Hindlimb muscle (tissue), 1 donor: Measurements from ENCODE around the gene CD58. TPM values are rescaled to one million over a fixed set of nuclear protein-coding genes. Genes with fewer than 3 reads are reported as not detected.
"Not testable (repeated sequence)": the region's sequence is repeated elsewhere in the genome, so short reads cannot be mapped to it uniquely, and the experiment has no call there.

Experiments
- DNase-seq: peaks from one replicate; pipeline ENCODE4 v3.0.0-alpha.2; 2013
- polyA plus RNA-seq: library from polyadenylated mRNA; unstranded; fragments of 120-200 nt; gene quantifications from one replicate; pipeline ENCODE4 v1.2.1, GENCODE V29; 2013; ENCODE audit not compliant: insufficient read length

CD58 gene, protein sequence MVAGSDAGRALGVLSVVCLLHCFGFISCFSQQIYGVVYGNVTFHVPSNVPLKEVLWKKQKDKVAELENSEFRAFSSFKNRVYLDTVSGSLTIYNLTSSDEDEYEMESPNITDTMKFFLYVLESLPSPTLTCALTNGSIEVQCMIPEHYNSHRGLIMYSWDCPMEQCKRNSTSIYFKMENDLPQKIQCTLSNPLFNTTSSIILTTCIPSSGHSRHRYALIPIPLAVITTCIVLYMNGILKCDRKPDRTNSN
- polyA plus RNA-seq = 9.8 TPM

DNA sequence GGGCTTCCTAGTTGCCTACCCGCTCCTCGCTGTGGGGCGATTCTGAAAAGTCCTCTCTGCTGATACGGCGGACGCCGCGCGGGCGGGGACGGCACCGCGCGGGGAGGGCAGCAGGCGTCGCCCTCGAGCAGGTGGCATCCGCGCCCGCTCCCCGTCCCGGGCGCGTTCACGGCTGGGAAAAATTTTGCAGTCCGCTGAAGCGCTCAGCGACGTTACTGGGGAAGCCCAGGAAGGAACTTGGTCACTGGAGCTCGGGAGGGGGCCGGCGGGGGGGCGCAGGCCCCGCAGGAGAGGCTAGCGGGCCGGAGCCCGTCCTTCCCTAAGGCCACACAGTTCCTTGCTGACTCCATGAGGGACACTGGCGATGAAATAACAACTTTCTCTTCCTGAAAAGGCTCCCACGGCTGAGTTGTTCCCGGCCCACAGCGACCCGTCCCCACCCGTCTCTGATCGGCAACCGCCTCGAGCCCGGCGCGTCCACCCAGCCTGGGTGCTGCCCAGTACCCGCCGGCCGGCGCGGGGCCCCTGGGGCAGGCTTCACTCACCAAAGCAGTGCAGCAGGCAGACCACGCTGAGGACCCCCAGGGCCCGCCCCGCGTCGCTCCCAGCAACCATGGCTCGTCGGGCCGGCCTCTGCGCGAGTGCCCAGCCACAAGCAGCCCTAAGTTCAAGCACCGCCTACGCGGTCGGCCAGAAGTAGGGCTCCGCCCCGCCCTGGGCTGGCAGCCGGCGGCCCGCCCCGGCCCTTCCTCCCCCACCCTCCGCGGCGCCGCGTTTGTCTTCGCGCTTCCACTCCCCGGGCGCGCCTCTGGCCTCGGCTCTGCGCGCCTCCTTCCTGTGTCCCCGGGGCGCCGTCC lies at the start of gene CD58:
Gene CD58, minus strand, starts transcription at position 669 of the 857 bp plus-strand sequence. Its CDS starts 54 bp downstream, at position 615.
- DNase-seq = peak; percentile 86

DNA sequence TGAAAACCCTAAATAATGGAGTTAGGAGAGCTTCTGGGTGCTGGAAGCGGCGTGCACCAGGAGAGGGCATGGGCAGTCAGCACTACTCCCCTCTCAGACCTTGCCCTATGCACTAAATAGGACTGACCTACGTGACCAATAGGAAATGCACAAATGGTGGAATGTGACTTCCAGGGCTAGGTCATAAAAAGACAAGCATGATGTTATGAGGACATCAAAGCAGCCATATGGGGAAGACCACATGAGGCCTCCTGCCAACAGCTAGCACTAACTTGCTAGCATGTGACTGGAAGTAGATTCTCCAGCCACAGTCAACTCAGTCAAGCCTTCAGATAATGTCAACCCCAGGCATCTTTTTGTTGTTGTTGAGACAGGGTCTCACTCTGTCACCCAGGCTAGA lies 49.6 kb upstream of the CD58 start:
- not testable (repeated sequence) for DNase-seq

DNA sequence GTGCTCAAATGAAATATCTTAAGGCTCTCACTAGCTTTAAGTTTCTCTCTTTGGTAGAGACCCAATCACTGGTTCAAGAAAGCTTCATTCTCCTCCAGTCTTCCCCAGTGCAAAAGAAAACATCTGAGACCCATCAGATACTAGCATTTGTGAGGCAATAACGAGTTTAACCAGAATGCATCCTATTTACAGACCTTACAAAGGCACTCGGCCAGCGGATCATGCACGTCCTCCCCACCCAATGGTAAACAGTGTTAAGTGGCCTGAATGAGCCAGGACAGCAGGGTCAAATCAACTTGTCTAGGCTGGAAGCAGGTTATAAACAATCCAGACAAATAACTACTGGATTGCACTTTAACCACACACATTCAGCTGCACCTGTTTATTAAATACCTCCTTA lies 48.3 kb upstream of the CD58 start:
- DNase-seq = not testable (repeated sequence)

DNA sequence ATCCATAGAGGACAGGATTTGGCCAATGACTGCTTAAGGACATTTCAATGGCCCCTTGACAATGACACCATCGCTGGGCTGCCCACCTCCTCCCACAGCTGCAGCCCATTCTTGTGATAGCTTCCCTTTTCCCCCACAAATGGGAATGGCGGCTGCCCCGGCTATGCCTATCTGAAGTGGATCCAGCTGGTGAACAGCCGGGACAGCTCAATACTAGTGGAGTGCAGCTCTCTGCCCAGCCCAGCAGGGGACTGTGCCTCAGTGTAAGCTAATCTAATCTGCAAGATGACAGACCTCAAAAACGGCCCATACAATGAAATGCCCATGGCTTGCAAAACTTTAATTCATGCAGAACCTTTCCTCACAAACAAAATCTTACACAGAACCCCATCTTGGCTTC lies 47.0 kb upstream of the CD58 start:
- not testable (repeated sequence) for DNase-seq

DNA sequence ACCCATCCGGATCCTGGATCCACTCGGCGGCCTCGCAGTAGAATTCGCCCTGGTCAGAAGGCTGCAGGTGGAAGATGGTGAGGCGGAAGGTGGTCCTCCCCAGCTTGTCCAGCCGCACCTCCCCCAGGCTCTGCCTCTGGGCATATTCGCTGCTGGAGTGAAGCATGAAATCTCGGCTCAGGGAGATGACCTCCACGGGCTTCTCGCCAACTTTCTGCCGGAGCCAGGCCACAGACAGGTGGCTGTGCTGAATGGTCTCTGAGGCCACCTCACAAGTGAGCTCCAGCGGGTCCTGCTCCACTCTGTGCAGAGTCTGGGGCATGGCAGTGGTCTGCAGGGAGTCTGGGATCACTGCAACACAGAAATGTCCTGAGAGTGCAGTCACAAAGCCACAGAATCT lies 43.0 kb upstream of the CD58 start:
- not testable (repeated sequence) for DNase-seq

DNA sequence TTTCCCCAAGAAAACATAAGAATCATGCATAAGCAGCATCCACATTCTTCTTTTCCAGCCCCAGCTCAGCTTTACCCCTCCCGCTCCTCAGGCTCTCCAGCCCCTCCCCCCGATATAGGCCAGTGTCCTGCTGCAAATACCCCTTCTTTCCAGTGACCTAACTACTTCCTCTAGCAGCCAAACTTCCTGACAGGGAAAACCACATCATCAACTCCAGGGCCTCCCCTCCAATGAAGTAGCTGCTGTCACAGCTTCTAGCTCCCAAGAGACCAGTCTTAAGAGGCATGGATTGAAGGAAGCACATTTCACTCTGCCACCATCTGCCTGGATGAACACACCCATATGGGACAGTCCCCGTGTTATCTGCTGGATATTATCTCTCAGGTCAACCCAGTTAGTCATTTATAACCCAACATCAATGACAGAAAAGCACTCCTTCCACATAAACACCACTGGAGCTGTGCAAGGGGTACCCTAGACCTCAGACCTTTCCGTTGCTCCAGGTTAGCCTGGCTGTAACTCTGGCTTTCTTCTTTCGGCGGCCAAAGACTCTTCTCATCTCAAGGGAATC lies 39.1 kb upstream of the CD58 start:
- DNase-seq = not testable (repeated sequence)

DNA sequence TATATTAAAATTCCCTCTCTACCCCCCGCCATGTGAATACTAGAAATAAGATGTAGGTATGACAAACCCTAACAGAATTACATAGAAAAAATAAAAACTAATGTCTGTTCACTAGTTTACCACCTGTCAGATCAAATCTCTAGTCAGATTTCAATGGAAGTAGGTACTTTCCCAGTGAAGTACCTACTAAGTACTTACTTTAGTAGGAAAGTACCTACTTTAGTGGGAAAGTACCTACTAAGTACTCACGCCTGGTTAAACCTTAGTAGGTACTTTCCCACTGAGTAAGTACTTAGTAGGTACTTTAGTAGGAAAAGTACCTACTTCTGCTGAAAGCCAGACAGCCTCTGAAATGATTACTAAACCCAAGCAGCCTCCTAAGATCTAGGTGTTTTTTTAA lies 38.0 kb upstream of the CD58 start:
- not testable (repeated sequence) for DNase-seq

DNA sequence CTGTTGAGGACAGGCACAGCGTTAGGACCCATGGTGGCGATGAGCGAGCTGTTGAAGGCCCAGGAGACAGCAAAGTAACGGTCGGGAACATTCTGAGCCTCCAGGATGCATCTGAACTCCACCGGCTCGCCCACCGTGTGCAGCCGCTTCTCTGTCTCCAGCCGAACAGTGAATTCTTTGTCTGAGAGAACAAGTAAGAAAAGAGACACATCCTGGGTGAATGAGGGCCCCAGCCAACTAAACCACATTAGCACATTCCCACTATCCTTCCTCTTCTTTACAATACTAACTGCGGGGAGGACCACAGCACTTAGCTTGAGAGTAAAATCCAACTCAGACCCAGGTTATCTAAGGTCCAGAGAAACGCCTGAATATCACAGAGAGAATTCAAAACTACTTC lies 37.3 kb upstream of the CD58 start:
- not testable (repeated sequence) for DNase-seq

DNA sequence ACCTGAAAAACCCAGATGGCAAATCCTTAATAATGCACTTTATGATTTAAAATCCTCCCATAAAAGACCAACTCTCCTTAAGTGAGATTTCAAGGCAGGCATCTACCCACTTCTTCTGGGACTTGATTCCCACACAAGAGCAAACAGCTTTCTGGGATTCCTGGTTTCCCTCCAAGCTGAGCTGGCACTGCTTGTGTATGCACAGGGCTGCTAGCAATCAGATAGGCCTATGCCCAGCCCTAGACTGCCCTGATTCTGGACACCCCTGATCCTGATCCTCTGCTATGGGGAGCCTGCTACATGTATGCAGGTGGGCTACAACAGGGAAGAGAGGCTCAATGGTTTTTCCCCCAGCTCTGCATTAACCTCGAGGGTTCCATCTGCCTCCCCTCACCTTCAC lies 36.6 kb upstream of the CD58 start:
- DNase-seq = not testable (repeated sequence)

DNA sequence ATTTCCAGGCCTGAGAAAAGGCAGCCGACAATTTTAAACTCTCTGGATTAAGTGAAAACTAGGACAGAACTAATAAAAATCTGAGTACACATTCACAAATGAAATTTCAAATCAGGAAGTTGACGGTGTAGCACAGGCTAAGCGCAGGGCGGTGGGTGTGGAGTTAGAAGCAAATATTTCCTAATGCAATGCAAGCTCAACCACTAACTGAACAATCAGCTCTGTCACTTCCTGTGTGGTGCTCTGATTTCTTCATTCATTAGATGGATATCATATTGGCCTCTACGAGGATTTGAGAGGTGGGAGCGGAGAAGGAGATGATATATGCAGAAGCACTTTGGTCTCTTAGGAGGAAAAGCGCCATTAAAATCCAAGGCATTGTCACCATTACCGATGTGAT lies 35.2 kb upstream of the CD58 start:
- DNase-seq = not testable (repeated sequence)

DNA sequence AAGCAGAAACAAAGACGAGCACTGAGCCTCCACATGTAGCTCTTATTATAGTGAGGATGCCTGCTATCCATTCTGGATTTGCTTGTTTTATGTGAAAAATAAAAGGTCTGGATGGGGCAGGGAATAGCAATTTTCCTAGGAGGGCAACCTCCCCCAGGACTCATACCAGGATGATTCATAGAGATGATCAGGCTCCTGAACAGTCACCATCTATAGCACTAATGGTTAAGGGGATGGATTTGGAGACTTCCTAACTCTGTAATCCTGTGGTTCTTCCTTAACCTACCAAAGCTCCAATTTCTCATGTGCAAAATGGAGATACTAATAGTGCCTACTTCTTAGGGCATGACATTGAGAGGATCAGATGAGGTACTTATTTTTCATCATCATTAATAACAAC lies 34.5 kb upstream of the CD58 start:
- no peak for DNase-seq

DNA sequence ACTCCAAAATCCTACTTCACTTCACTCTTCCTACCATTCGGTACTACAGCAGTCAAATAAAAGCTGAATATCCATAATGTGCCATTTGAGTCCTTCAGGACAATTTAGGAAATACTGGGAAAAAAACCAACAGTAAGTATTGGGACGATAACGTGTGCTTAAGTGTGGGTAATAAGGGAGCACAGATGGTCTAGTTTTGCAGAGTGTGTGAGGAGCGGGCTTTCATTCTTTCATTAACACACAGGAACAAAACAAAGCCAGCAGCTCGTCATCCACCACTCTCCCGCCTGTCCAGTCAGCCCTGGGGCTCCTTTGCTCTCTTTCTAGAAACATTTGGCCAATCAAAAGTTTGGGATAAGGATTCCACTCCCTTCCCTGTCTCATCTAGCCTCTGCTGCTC lies 33.6 kb upstream of the CD58 start:
- DNase-seq = not testable (repeated sequence)

DNA sequence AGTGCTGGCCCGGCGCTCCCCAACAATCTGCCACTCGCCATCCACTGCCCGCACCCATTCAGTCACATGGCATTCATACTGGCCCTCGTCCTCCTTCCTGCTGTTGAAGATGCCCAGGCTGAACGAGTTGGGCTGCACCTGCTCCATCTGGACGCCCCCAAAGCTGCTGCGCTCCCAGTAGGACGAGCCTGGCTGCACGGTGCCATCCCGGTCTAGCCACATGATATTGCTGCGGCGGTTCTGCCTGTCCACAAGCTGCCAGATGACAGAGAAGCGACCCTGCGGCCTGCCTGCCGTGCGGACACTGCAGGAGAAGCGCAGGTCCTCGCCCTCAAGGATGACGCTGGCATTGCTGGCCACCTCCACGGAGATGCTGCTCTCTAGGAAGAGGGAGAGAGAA lies 32.8 kb upstream of the CD58 start:
- DNase-seq = not testable (repeated sequence)

DNA sequence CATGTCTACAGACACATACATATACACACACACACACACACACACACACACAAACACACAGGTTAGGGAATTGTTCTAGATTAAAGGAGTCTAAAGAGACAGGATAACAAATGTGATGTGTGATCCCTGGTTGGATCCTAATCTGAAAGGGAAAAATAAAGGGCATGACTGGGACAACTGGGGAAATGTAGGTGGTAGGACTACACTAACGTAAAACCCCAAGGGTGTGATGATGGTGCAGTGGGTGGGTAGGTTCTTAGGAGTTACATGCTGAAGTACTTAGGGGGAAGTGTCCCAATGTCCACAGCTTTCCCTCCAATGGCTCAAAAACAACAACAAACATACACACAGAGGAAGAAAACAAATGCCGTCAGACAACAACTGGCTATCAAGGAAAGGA lies 28.5 kb upstream of the CD58 start:
- DNase-seq = not testable (repeated sequence)

DNA sequence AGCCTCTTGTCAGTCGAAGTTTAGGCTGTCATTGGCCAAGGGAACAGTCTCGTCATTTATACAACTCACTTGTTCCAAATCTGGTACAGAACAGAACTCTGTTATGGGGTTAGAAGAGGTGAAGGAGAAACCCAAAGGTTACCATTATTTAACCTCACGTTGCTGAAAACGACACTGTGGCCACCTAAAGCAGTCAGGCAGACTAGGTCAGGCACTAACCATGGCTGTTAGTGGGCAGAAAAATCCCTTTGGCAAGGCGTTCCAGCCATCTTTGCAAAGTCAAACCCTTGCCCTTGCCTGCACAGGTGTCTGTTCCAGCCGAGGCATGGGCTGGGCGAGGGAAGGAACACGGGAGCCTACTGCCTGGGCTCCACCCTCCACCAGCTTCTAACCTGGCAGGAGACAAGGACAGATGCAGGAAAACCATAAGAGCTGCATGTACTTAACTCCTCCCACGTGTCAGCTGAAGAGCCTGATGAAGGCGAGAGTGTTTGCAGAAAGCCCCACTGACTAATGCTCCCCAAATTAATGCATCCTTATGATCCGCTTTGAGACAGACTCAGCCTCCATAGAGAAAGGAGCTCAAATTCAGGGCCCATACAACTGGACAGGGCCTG lies 27.7 kb upstream of the CD58 start:
- DNase-seq = not testable (repeated sequence)

DNA sequence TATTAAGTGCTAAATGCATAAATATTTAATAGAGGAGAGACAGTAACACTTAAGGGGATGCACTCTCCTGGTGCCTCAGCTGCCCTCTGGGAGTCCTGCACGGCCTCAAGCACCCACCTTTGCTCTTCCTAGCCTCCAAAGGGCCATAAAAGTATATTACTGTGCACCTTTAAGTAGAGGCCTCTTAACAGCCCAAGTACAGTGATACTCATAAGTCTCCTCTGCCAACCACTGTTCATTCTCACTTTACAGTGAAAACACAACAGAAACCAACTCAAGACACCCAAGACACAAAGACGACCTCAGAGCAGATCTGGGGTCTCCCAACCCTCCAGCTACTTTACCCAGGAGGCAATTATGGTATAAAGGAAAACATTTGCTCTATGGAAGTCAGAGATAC lies 26.6 kb upstream of the CD58 start:
- DNase-seq = not testable (repeated sequence)

DNA sequence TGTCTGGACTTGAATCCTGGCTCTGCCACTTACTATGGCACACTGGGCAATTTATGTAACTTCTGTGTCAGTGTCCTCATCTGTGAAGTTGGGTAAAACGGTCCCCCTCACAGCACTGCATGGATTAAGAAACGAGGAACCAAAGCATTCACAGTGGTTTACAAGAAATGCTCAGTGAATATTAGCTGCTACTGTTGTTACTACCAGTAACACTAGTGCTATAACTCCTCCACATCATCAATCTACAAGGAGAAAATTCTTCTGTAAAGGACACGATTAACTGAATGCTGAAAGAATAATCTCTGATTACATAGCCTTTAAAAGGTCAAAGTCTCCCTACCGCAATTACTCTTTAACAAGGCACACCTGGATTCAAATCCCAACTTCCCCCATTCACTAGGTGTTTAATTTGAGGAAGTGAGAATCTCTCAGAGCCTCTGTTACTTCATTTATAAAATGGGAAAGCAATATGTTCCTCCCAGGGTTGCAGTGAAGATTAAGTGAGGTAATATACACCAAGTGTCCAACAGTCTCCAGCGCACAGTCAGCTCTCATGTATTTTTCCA lies 26.0 kb upstream of the CD58 start:
- DNase-seq = not testable (repeated sequence)

DNA sequence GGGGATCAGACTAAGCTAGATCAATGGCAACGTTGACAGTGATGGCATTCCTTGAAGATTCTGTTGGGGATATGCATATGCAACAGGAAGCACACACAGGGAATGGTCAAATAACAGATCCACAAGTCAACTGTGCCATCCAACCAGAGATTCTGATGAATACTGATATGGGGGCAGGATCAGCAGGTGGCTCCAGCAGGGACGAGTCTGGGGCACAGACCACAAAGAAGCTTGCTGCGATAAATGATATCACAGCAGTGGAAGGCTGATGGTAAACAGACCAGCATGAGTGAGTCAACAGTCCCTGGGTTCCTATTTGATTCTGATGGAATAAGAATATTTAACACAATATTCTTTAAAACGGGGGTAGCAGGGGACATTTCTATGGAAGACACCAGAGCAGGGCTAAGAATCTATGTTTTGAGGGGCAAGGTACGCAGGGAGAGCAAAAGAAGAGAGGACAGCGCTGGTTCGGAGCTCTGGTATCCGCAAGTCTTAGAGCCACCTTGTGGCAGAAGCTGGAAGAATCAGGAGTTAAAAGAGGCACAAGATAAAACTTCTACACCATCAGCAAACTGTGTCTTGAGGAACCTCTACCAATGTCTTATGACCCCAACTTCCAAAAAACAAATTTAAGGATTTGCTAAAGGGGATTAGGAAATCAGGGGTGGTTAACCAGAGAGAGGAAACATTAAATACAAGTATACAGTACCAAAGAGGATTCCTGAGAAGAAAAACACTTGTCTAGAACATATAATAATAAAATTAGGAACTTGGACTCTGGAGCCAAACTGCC lies 25.3 kb upstream of the CD58 start:
- not testable (repeated sequence) for DNase-seq

DNA sequence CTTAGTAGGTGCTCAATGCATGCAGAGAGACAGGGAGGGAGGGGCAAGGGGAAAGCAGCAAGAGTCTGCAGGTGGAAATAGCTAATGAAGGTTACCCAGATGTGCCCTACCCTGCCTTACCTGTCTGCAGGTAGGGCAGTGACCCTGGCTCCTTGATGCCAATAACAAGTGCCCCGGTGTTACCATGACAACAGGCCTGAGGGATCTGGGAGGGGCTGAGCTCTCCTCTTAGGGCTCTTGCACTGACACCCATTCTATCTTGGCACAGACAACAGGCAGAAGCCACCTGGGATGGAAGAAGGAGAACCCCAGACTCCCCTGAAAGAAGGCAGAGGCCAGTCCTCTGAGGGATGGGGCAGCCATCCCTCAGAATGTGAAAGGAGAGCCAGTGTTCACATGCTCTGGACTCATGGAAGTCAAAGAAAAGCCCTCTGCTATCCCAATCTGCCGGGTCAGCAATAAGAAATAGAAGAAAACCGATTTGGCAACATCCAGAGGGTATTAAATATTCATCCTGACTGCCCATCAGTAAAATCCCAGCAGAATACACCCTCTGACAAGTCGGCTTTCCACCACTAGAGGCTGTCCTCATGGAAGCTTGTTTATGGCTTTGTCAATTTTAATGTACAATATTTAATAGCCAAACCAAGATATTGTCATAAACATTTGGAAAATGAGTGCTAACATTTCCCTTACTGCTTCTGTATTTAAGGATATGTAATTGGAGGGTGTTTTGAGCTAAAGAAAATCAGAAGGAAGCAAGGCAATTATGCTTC lies 24.4 kb upstream of the CD58 start:
- not testable (repeated sequence) for DNase-seq

DNA sequence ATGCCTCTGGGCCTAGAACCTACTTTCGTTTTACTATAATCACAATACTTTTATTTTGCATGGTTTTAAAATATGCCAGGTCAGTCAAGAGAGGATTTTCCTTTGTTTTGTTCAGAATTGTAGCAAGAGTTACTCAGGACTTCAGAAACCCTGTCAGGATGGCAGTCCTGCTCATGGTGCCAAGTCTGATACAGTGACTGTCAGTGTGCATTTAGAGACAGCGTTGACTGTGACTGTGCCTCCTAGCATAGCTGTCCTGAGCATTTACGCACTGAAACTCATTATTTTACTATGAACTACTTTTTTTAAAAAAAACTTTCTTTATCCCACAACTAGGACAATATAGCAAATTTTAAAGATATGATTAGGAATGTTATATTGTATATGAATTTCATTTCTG lies 23.2 kb upstream of the CD58 start:
- not testable (repeated sequence) for DNase-seq

DNA sequence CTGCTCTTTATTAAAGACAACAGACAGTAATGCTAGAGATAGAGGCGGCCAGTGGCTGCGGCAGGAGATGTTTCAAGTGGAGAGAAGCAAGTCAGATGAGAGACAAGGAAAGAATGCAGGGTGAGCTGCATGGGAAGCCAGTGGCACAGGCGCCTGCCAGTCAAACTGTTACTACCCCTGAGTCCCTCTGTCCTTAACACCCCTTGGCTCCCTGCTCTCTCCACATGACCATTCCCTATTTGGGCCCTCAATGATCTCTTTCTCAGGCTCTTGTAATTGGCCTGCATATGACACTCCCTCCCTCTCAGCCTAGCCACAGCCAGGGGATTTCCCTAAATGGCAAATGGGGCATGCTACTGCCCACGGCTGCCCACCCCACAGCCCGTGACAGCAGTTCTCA lies 22.6 kb upstream of the CD58 start:
- not testable (repeated sequence) for DNase-seq
